KMS-11 (cell line): ENCODE results near the gene EDAR.

Experiments used
- H2AFZ ChIP-seq: fragments of 200-600 bp; sonication (generic); 2 replicates; pipeline ENCODE4 v1.6.1; 2016; ENCODE audit warnings: antibody characterized with exemption, mixed run types, low read depth
- H3K27ac ChIP-seq: fragments of 200-600 bp; sonication (generic); 2 replicates; pipeline ENCODE4 v1.6.1; 2016; ENCODE audit warnings: mild to moderate bottlenecking, mixed run types
- H3K27me3 ChIP-seq: fragments of 200-600 bp; sonication (generic); 2 replicates; pipeline ENCODE4 v1.6.1; 2017; ENCODE audit warnings: mild to moderate bottlenecking, low read depth, mixed run types, moderate library complexity; ENCODE audit not compliant: insufficient read depth
- H3K36me3 ChIP-seq: fragments of 200-600 bp; sonication (generic); 2 replicates; pipeline ENCODE4 v1.6.1; 2017; ENCODE audit warnings: mild to moderate bottlenecking, mixed run types; ENCODE audit not compliant: insufficient read depth
- H3K4me1 ChIP-seq: fragments of 200-600 bp; sonication (generic); 2 replicates; pipeline ENCODE4 v1.6.1; 2016; ENCODE audit warnings: mild to moderate bottlenecking, low read depth, mixed run types; ENCODE audit not compliant: poor library complexity, severe bottlenecking
- H3K4me2 ChIP-seq: fragments of 200-600 bp; sonication (generic); 2 replicates; pipeline ENCODE4 v1.7.0; 2016; ENCODE audit warnings: mild to moderate bottlenecking, mixed run types
- H3K4me3 ChIP-seq: fragments of 200-600 bp; sonication (generic); IDR thresholded peaks from 2 replicates; pipeline ENCODE4 v1.6.1; 2017; ENCODE audit warnings: low read depth, low read length, mixed read lengths; ENCODE audit not compliant: insufficient read depth
- H3K79me2 ChIP-seq: fragments of 200-600 bp; sonication (generic); 2 replicates; pipeline ENCODE4 v1.6.1; 2016; ENCODE audit warnings: low read depth, mixed run types; ENCODE audit not compliant: insufficient read depth
- H3K9ac ChIP-seq: fragments of 200-600 bp; sonication (generic); 2 replicates; pipeline ENCODE4 v1.6.1; 2016; ENCODE audit warnings: mild to moderate bottlenecking, mixed run types
- H4K20me1 ChIP-seq: fragments of 200-600 bp; sonication (generic); 2 replicates; pipeline ENCODE4 v1.6.1; 2016; ENCODE audit warnings: mild to moderate bottlenecking, mixed run types; ENCODE audit not compliant: insufficient read depth
- CTCF ChIP-seq: fragments of 200-600 bp; sonication (generic); conservative IDR thresholded peaks from 2 replicates; pipeline ENCODE4 v1.6.1; 2017; ENCODE audit warnings: low read depth, mild to moderate bottlenecking, antibody characterized with exemption, low read length, moderate library complexity, mixed read lengths

The EDAR gene

GRCh38 chr2:108895188-108895587 lies 93.8 kb downstream of the EDAR start:
- Histone ChIP-seq H3K4me3 (no peak overlapping the region), H3K9ac (no peak overlapping the region), H4K20me1 (no peaks in the 10 kb centered on the region), H3K27me3 (no peaks in the 10 kb centered on the region), H3K36me3 (no peaks in the 10 kb centered on the region), H3K4me2 (no peak overlapping the region), H3K79me2 (no peaks in the 10 kb centered on the region), H3K4me1 (no peaks in the 10 kb centered on the region), H2AFZ (no peak overlapping the region), H3K27ac (no peak overlapping the region)
- no peak for TF ChIP-seq CTCF

- Histone ChIP-seq H3K4me3 (no peak overlapping the region), H3K4me2 (no peak overlapping the region), H3K4me1 (no peaks in the 10 kb centered on the region), H3K27ac (no peak overlapping the region), H3K79me2 (no peaks in the 10 kb centered on the region), H3K36me3 (no peaks in the 10 kb centered on the region), H3K27me3 (no peaks in the 10 kb centered on the region), H3K9ac (no peak overlapping the region), H2AFZ (no peak overlapping the region), H4K20me1 (no peaks in the 10 kb centered on the region)
- no peak for TF ChIP-seq CTCF
Measured at GRCh38 chr2:108894766-108895165, 94.3 kb downstream of the EDAR start.

- H3K4me1 ChIP-seq, result no peaks in the 10 kb centered on the region
- TF ChIP-seq CTCF, result no peak
- H3K4me2 ChIP-seq, result no peak overlapping the region
- no peaks in the 10 kb centered on the region for H4K20me1 ChIP-seq
- H2AFZ ChIP-seq, result no peak overlapping the region
- H3K27me3 ChIP-seq, result no peaks in the 10 kb centered on the region
- H3K4me3 ChIP-seq, result no peak overlapping the region
- no peaks in the 10 kb centered on the region for H3K79me2 ChIP-seq
- no peak overlapping the region for H3K27ac ChIP-seq
- H3K9ac ChIP-seq, result no peak overlapping the region
- H3K36me3 ChIP-seq, result no peaks in the 10 kb centered on the region
Measured at GRCh38 chr2:108893277-108893676, 95.7 kb downstream of the EDAR start.

- no peaks in the 10 kb centered on the region for H3K27me3 ChIP-seq
- no peak for TF ChIP-seq CTCF
Measured at GRCh38 chr2:108889907-108890306, 99.1 kb downstream of the EDAR start.

More at GRCh38 chr2:108889907-108890306, 99.1 kb downstream of the EDAR start:
- Histone ChIP-seq H3K27ac (no peak overlapping the region), H3K36me3 (no peaks in the 10 kb centered on the region), H3K9ac (no peak overlapping the region), H3K79me2 (no peaks in the 10 kb centered on the region), H4K20me1 (no peaks in the 10 kb centered on the region), H3K4me2 (no peak overlapping the region), H3K4me3 (no peak overlapping the region), H2AFZ (no peak overlapping the region), H3K4me1 (no peaks in the 10 kb centered on the region)
